Brain microvascular endothelial cell (primary cell): ENCODE data around the gene STAT5A.
"Not testable (repeated sequence)": the region's sequence is repeated elsewhere in the genome, so short reads cannot be mapped to it uniquely, and the experiment has no call there.

Experiments used
- DNase-seq: peaks from one replicate; pipeline ENCODE4 v3.0.0-alpha.2; 2020
- H3K27ac ChIP-seq: fragments of 250-450 bp; sonication (Bioruptor Pico); 2 replicates; pipeline ENCODE4 v1.5.1; 2020; ENCODE audit warnings: mild to moderate bottlenecking, moderate library complexity
- H3K27me3 ChIP-seq: fragments of 250-450 bp; sonication (Bioruptor Pico); replicated peaks from 2 replicates; pipeline ENCODE4 v1.5.1; 2020; ENCODE audit warnings: mild to moderate bottlenecking
- H3K36me3 ChIP-seq: fragments of 250-450 bp; sonication (Bioruptor Pico); replicated peaks from 2 replicates; pipeline ENCODE4 v1.5.1; 2020; ENCODE audit warnings: mild to moderate bottlenecking
- H3K4me3 ChIP-seq: 2 replicates; pipeline ENCODE4 v1.5.1; 2011; ENCODE audit warnings: low read depth, mild to moderate bottlenecking, control low read depth, low read length, moderate library complexity
- CTCF ChIP-seq: IDR thresholded peaks from 2 replicates; pipeline ENCODE4 v1.5.1; 2011; ENCODE audit warnings: low read depth, mild to moderate bottlenecking, moderate library complexity, low read length, control low read depth, inconsistent platforms; ENCODE audit errors: missing control alignments
- in situ Hi-C: cut with HindIII; loops from 2 replicates; pipeline ENCODE4 v1.10.0; 2017; ENCODE audit warnings: low sequenced_read_pairs, low pct_ligation_motif_present

STAT5A gene

GRCh38 chr17:42291129-42291528, 2.8 kb downstream of the STAT5A start:
- Histone ChIP-seq H3K4me3 (no peak overlapping the region), H3K27me3 (no peaks in the 10 kb centered on the region), H3K36me3 (no peaks in the 10 kb centered on the region), H3K27ac (no peak overlapping the region)
- in situ Hi-C loops = no loop called here
- TF ChIP-seq CTCF = no peak
- DNase-seq = no peak

GRCh38 chr17:42294469-42295398, 6.4 kb downstream of the STAT5A start:
- TF ChIP-seq CTCF = no peak
- in situ Hi-C loops = no loop called here
- Histone ChIP-seq H3K27me3 (no peaks in the 10 kb centered on the region), H3K36me3 (no peaks in the 10 kb centered on the region), H3K27ac (no peak overlapping the region), H3K4me3 (no peak overlapping the region)
- DNase-seq = no peak

- H3K36me3 ChIP-seq = no peaks in the 10 kb centered on the region
- in situ Hi-C loops = no loop called here
- DNase-seq = no peak
- H3K4me3 ChIP-seq = no peak overlapping the region
- H3K27ac ChIP-seq = no peak overlapping the region
- TF ChIP-seq CTCF = no peak
- no peaks in the 10 kb centered on the region for H3K27me3 ChIP-seq
Measured at GRCh38 chr17:42296012-42296411, 7.7 kb downstream of the STAT5A start.

- DNase-seq, H3K36me3 ChIP-seq, H3K27me3 ChIP-seq, H3K27ac ChIP-seq, H3K4me3 ChIP-seq, in situ Hi-C loops: not testable (repeated sequence)
Measured at GRCh38 chr17:42297775-42298174, 9.5 kb downstream of the STAT5A start.

GRCh38 chr17:42299361-42299760, 11.1 kb downstream of the STAT5A start:
- H3K27ac ChIP-seq, DNase-seq, H3K36me3 ChIP-seq, H3K27me3 ChIP-seq, H3K4me3 ChIP-seq, in situ Hi-C loops: not testable (repeated sequence)

GRCh38 chr17:42299913-42300312, 11.6 kb downstream of the STAT5A start:
- not testable (repeated sequence) for DNase-seq, H3K27me3 ChIP-seq, H3K27ac ChIP-seq, H3K36me3 ChIP-seq, H3K4me3 ChIP-seq
- in situ Hi-C loops = loop anchor here (25.0 kb wide), 1 partner anchor 212 kb away; no protein-coding TSS in a partner anchor

- DNase-seq = no peak
- in situ Hi-C loops = loop anchor here (25.0 kb wide), 1 partner anchor 211 kb away; no protein-coding TSS in a partner anchor
- Histone ChIP-seq H3K36me3 (no peaks in the 10 kb centered on the region), H3K4me3 (no peak overlapping the region), H3K27ac (no peak overlapping the region), H3K27me3 (no peaks in the 10 kb centered on the region)
- no peak for TF ChIP-seq CTCF
Measured at GRCh38 chr17:42301022-42301421, 12.7 kb downstream of the STAT5A start.
